ENCODE data around the gene LILRA5. TPM values are rescaled to one million over a fixed set of nuclear protein-coding genes. Genes with fewer than 3 reads are reported as not detected.
"Not testable (repeated sequence)": the region's sequence is repeated elsewhere in the genome, so short reads cannot be mapped to it uniquely, and the experiment has no call there.

Gene LILRA5
- total and polyA plus RNA-seq, 9 donors, result 0.33 to 4.6 (median 0.82) TPM; not detected in 1

DNA sequence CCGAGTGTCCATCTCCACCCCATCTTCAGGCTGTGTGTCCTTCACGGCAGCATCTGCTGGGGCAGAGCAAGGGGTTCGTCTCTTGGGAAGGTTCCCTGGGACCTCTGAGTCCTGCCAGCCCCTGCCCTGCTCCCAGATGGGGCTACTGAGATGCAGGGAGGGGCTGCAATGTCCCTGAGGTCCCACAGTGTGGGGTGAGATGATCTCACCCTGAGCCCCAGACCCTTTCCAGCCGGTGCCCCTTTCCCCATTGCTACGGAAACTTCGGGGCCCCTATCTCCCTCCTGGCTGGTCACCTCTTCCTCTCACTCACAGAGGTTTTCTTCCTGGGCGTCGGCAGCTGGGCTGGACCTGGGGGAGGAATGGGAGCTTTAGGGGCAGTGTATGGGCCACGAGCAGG lies 37.0 kb downstream of the LILRA5 start:
- WGBS, 3 donors, result 28 to 46% (median 43%) methylated on average over 6 to 9 of the region's 9 CpGs
- Histone ChIP-seq H3K4me1 (ENCODE audit: insufficient read depth) (no peaks in the 10 kb centered on the region), H3K27me3 (no peaks in the 10 kb centered on the region), H3K27ac (no peak overlapping the region), H3K36me3 (no peaks in the 10 kb centered on the region), H3K9me3 (no peaks in the 10 kb centered on the region), H3K4me3 (no peak overlapping the region)
- intact Hi-C loops (cut with DNase I), result no loop called here
- DNase-seq, result no peak
- no peak for TF ChIP-seq EP300 (IDR thresholded peaks at IDR 0.05)
- TF ChIP-seq, protein P1, sequence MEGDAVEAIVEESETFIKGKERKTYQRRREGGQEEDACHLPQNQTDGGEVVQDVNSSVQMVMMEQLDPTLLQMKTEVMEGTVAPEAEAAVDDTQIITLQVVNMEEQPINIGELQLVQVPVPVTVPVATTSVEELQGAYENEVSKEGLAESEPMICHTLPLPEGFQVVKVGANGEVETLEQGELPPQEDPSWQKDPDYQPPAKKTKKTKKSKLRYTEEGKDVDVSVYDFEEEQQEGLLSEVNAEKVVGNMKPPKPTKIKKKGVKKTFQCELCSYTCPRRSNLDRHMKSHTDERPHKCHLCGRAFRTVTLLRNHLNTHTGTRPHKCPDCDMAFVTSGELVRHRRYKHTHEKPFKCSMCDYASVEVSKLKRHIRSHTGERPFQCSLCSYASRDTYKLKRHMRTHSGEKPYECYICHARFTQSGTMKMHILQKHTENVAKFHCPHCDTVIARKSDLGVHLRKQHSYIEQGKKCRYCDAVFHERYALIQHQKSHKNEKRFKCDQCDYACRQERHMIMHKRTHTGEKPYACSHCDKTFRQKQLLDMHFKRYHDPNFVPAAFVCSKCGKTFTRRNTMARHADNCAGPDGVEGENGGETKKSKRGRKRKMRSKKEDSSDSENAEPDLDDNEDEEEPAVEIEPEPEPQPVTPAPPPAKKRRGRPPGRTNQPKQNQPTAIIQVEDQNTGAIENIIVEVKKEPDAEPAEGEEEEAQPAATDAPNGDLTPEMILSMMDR (IDR thresholded peaks at IDR 0.05), result no peak
- no peak for TF ChIP-seq POLR2A (IDR thresholded peaks at IDR 0.05)

DNA sequence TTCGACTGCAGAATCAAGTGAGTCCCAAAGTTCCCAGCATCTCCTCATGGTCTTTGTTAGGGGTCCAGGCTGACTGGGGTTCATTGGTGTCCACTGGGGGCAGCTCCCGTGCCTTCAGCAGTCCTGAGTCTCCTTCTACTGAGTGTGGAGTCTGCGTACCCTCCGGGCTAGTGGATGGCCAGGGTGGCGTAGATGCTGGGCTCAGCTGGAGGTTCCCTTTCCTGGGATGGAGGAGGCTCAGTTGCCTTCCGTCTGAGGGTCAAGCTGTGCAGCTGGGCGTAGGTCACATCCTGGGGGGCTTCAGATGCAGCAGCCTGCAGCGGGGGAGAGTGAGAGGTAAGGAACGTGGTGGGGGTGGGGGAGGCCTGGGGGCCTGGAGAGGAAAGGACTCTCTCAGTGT lies 38.5 kb downstream of the LILRA5 start:
- H3K27me3 ChIP-seq; intact Hi-C loops (cut with DNase I); H3K9me3 ChIP-seq; H3K36me3 ChIP-seq; H3K4me1 ChIP-seq (ENCODE audit: insufficient read depth); H3K4me3 ChIP-seq; DNase-seq; H3K27ac ChIP-seq: not testable (repeated sequence)
- WGBS, 3 donors, result 30 to 37% (median 37%) methylated on average over 6 to 9 of the region's 9 CpGs

DNA sequence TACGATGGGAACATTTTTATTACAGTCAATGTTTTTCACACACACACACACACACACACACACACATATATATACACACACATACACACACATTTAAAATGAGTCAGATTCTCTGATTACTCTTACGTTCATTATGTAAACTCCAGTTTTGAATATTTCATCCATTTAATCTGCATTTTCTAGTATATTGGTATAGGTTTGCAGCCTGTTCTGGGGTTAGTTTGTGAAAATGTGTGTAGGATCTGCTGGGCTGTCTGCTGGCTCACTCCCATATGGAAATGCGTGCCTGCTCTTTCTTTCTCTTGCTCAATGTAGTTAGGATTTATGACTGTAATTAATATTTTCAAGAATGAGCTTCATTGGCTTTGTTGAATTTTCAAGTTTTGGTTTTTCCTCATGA lies 39.1 kb downstream of the LILRA5 start:
- 34 to 50% (median 44%) methylated on average over 3 of the region's 3 CpGs for WGBS, 3 donors
- Histone ChIP-seq H3K4me3 (no peak overlapping the region), H3K36me3 (no peaks in the 10 kb centered on the region), H3K27me3 (no peaks in the 10 kb centered on the region), H3K4me1 (ENCODE audit: insufficient read depth) (no peaks in the 10 kb centered on the region), H3K27ac (no peak overlapping the region), H3K9me3 (no peaks in the 10 kb centered on the region)
- TF ChIP-seq, protein P1 (IDR thresholded peaks at IDR 0.05), result no peak
- no peak for TF ChIP-seq EP300 (IDR thresholded peaks at IDR 0.05)
- no peak for TF ChIP-seq POLR2A (IDR thresholded peaks at IDR 0.05)
- no peak for DNase-seq
- intact Hi-C loops (cut with DNase I), result no loop called here

DNA sequence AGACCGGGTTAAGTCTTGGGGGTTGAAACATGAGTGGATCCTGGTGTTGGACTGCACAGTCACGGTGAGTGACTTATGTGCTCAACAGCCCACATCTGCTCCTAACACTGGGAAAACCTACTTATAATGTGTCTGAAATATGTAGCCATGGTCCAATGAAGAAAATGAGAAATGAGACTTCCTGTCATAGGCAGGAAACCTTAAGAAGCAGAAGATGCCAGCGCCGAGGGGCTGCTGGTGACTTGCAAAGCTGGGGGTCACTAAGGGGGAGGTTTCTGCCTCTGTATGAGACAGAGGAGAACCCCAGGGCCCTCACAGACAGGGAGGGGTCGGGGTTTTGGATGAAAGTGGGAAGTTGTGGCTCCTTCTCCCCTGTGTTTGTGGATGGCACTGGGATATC lies 40.8 kb downstream of the LILRA5 start:
- H3K36me3 ChIP-seq; H3K27ac ChIP-seq; H3K4me3 ChIP-seq; H3K27me3 ChIP-seq; DNase-seq; H3K4me1 ChIP-seq (ENCODE audit: insufficient read depth); H3K9me3 ChIP-seq; intact Hi-C loops (cut with DNase I): not testable (repeated sequence)
- 57 to 82% (median 61%) methylated on average over 5 of the region's 5 CpGs for WGBS, 3 donors

DNA sequence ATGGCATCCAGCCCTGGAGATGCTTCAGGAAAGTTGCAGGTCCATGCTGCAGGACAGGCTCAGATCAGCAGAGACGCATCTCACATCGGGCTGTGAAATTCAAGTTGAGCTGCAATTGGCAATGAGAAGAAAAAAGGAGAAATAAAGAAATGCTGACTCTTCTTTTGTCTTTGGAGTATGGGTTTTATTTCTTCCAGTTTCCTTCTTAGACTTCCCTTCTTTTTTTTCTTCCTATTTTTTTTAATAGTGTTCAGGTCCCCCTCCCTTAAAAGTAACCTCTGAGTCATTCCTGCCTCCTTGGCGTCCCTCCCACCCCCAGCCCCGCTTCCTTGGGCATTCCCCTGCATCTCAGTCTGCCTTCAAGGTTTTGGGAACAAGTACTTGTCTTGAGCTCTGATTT lies 41.4 kb downstream of the LILRA5 start:
- 50 to 70% (median 61%) methylated on average over 4 of the region's 4 CpGs for WGBS, 3 donors
- H3K36me3 ChIP-seq; H3K4me3 ChIP-seq; H3K9me3 ChIP-seq; H3K27me3 ChIP-seq; DNase-seq; H3K4me1 ChIP-seq (ENCODE audit: insufficient read depth); H3K27ac ChIP-seq; intact Hi-C loops (cut with DNase I): not testable (repeated sequence)

DNA sequence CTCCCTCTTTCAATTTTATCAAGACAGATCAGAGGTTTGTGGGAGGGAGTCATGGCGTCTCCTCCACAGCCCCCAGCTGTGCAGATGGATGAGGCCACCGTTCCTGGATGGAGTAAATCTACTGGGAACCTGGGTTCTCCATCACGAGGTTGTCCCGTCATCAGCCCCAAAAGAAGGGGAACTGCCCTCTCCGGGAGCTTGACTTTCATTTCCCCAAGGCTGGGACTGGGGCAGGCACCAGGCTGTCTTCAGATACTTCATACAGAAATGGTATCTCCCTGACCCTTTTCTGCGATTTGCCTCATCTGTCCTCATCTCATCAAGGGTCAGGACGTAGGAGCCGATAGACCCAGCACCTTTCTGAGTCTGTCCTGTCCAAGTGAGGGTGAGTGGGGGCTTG lies 41.9 kb downstream of the LILRA5 start:
- Histone ChIP-seq H3K27ac (no peak overlapping the region), H3K4me3 (no peak overlapping the region), H3K36me3 (no peaks in the 10 kb centered on the region), H3K27me3 (no peaks in the 10 kb centered on the region), H3K4me1 (ENCODE audit: insufficient read depth) (no peaks in the 10 kb centered on the region), H3K9me3 (no peaks in the 10 kb centered on the region)
- intact Hi-C loops (cut with DNase I), result no loop called here
- DNase-seq, result no peak
- WGBS, 3 donors, result 68 to 73% (median 71%) methylated on average over 8 of the region's 8 CpGs
- TF ChIP-seq, protein P1 (IDR thresholded peaks at IDR 0.05), result no peak
- no peak for TF ChIP-seq EP300 (IDR thresholded peaks at IDR 0.05)

Measured in ovary (tissue), 9 donors.